HepG2 (cell line): ENCODE data around the gene FZD4. TPM values are rescaled to one million over a fixed set of nuclear protein-coding genes. Genes with fewer than 3 reads are reported as not detected.

Source experiments
- ELF1 ChIP-seq: sonication (generic); formaldehyde crosslinking; IDR thresholded peaks from 2 replicates; pipeline ENCODE4 v1.4.0; 2020; ENCODE audit warnings: missing genetic modification reagents
- HHEX ChIP-seq: IDR thresholded peaks from 2 replicates; pipeline ENCODE4 v1.6.1; 2016; ENCODE audit warnings: control low read depth
- HOXA3 ChIP-seq: sonication (generic); formaldehyde crosslinking; IDR thresholded peaks from 2 replicates; pipeline ENCODE4 v1.5.0; 2020; ENCODE audit warnings: missing genetic modification reagents
- NFKBIZ ChIP-seq: IDR thresholded peaks from 2 replicates; pipeline ENCODE4 v1.6.1; 2018; ENCODE audit warnings: missing genetic modification reagents, missing compliant biosample characterization
- POLR2G ChIP-seq: fragments of 200-400 bp; formaldehyde crosslinking; IDR thresholded peaks from 2 replicates; pipeline ENCODE4 v1.6.1; 2018; ENCODE audit warnings: mild to moderate bottlenecking, low read depth, low read length, moderate library complexity
- PPARG ChIP-seq: conservative IDR thresholded peaks from 2 replicates; pipeline ENCODE4 v1.6.1; 2016; ENCODE audit warnings: missing biosample characterization, missing genetic modification reagents
- RFXANK ChIP-seq: IDR thresholded peaks from 2 replicates; pipeline ENCODE4 v1.6.1; 2016
- RFXAP ChIP-seq: sonication (generic); formaldehyde crosslinking; IDR thresholded peaks from 2 replicates; pipeline ENCODE4 v1.4.0; 2020; ENCODE audit warnings: missing genetic modification reagents, borderline replicate concordance
- ZBTB34 ChIP-seq: sonication (generic); formaldehyde crosslinking; IDR thresholded peaks from 2 replicates; pipeline ENCODE4 v1.8.0; 2022; ENCODE audit warnings: mild to moderate bottlenecking, missing genetic modification reagents
- ZNF142 ChIP-seq: sonication (generic); formaldehyde crosslinking; IDR thresholded peaks from 2 replicates; pipeline ENCODE4 v1.4.0; 2020; ENCODE audit warnings: missing genetic modification reagents
- ZNF574 ChIP-seq: sonication (generic); formaldehyde crosslinking; IDR thresholded peaks from 2 replicates; pipeline ENCODE4 v1.4.0; 2020; ENCODE audit warnings: missing genetic modification reagents
- ZNF609 ChIP-seq: sonication (generic); formaldehyde crosslinking; IDR thresholded peaks from 2 replicates; pipeline ENCODE4 v1.4.0; 2020; ENCODE audit warnings: mild to moderate bottlenecking, missing genetic modification reagents, borderline replicate concordance
- ZSCAN12 ChIP-seq: sonication (generic); formaldehyde crosslinking; IDR thresholded peaks from 2 replicates; pipeline ENCODE4 v1.9.0; 2021; ENCODE audit warnings: mild to moderate bottlenecking, missing genetic modification reagents
- ZSCAN30 ChIP-seq: sonication (generic); formaldehyde crosslinking; IDR thresholded peaks from 2 replicates; pipeline ENCODE4 v1.5.0; 2020; ENCODE audit warnings: mild to moderate bottlenecking, missing genetic modification reagents
- polyA plus RNA-seq, 8 experiments: library from polyadenylated mRNA; depleted of rRNA in 3 of 8; stranded (reverse) in 7 of 8; unstranded in 1 of 8; fragments of >200 nt; fragmentation: Illumina TruSeq in 4 of 8; extraction: Trizol in 4 of 8; gene quantifications; 2 replicates each; pipeline versions ENCODE4 v1.2.1 to v1.2.3, GENCODE V29; 2011 to 2016; ENCODE audit warnings: low read depth in 4 of 8, missing spikeins in 1 of 8, mixed read lengths in 1 of 8; ENCODE audit not compliant: insufficient read depth in 1 of 8
- total RNA-seq, 5 experiments: library from RNA; depleted of rRNA; stranded (reverse); fragments of >200 nt; fragmentation: Illumina TruSeq; extraction: Trizol; gene quantifications; 2 replicates each; pipeline ENCODE4 v1.2.3, GENCODE V29; 2016; ENCODE audit warnings: low read depth in 1 of 5

Gene FZD4
- total and polyA plus RNA-seq, 2 of the 13 experiments (the other 11 are each of a cell fraction or from before 2014, with no cell fraction given): 46.5 to 70.4 TPM

- peak; percentile 81 for TF ChIP-seq POLR2G
- 0 out of 2 replicates have a peak, but pooled peaks have one; percentile 50 for TF ChIP-seq NFKBIZ (CRISPR knock-in tag)
- no peak for TF ChIP-seq ZSCAN30 (CRISPR knock-in tag)
- peak; percentile 42 for TF ChIP-seq HOXA3 (CRISPR knock-in tag)
- no peak; the same call in 1 of the 2 replicates for TF ChIP-seq RFXAP (CRISPR knock-in tag)
- TF ChIP-seq ZSCAN12 (CRISPR knock-in tag): no peak
- no peak for TF ChIP-seq HHEX (CRISPR knock-in tag)
- TF ChIP-seq PPARG (CRISPR knock-in tag): peak; percentile 51; the same call in 1 of the 2 replicates
- no peak for TF ChIP-seq RFXANK (CRISPR knock-in tag)
- no peak for TF ChIP-seq ZBTB34 (CRISPR knock-in tag)
- TF ChIP-seq ELF1 (CRISPR knock-in tag): peak; percentile 30; the same call in 1 of the 2 replicates
- TF ChIP-seq ZNF609 (CRISPR knock-in tag): no peak; the same call in 1 of the 2 replicates
- TF ChIP-seq ZNF574: peak; percentile 38; the same call in 1 of the 2 replicates
- TF ChIP-seq ZNF142 (CRISPR knock-in tag): peak; percentile 46; the same call in 1 of the 2 replicates
Observed at GRCh38 chr11:86955361-86956120, at the start of gene FZD4 (continued).
